A673 (cell line): ENCODE results near the gene ACSL6. TPM values are rescaled to one million over a fixed set of nuclear protein-coding genes. Genes with fewer than 3 reads are reported as not detected.

Experiments
- BruUV-seq: library from RNA; stranded (reverse); fragments of 400-500 nt; replicated peaks from 2 replicates; lab custom pipeline; 2021; lab: Mats Ljungman, UMichigan
- CTCF ChIA-PET: fragments of 300-600 bp; sonication (Branson Sonifier 250); formaldehyde crosslinking; loops from one replicate; lab custom pipeline; 2022; ENCODE audit warnings: antibody characterized with exemption; lab: Charles Lee
- POLR2A ChIA-PET: fragments of 300-600 bp; sonication (Branson Sonifier 250); formaldehyde crosslinking; loops from one replicate; lab custom pipeline; 2022; ENCODE audit warnings: antibody characterized with exemption; ENCODE audit not compliant: low non-redundant PET; lab: Charles Lee
- DNase-seq: peaks from one replicate; pipeline ENCODE4 v3.0.0-alpha.2; 2015; ENCODE audit warnings: low spot score
- H3K27ac ChIP-seq: fragments of 200-600 bp; sonication (generic); 2 replicates; pipeline ENCODE4 v1.5.1; 2016; ENCODE audit warnings: mixed run types, low read depth, mild to moderate bottlenecking, mixed read lengths, antibody characterized with exemption, low read length; ENCODE audit not compliant: poor library complexity, severe bottlenecking
- H3K27me3 ChIP-seq: fragments of 200-600 bp; sonication (generic); replicated peaks from 2 replicates; pipeline ENCODE4 v1.6.1; 2017; ENCODE audit warnings: mixed run types, low read depth, mild to moderate bottlenecking, mixed read lengths, antibody characterized with exemption, low read length; ENCODE audit not compliant: insufficient read depth, poor library complexity
- H3K36me3 ChIP-seq: fragments of 200-600 bp; sonication (generic); 2 replicates; pipeline ENCODE4 v1.6.1; 2016; ENCODE audit warnings: mixed run types, mild to moderate bottlenecking, mixed read lengths, antibody characterized with exemption, low read length; ENCODE audit not compliant: insufficient read depth, poor library complexity, severe bottlenecking
- H3K4me1 ChIP-seq: fragments of 200-600 bp; sonication (generic); 2 replicates; pipeline ENCODE4 v1.6.1; 2017; ENCODE audit warnings: mixed run types, mild to moderate bottlenecking, mixed read lengths, antibody characterized with exemption, low read length; ENCODE audit not compliant: insufficient read depth, poor library complexity, severe bottlenecking
- H3K4me3 ChIP-seq: fragments of 200-600 bp; sonication (generic); 2 replicates; pipeline ENCODE4 v1.5.1; 2016; ENCODE audit warnings: low read depth, mixed run types, mild to moderate bottlenecking, mixed read lengths, low read length; ENCODE audit not compliant: poor library complexity, severe bottlenecking
- H3K9me3 ChIP-seq: fragments of 200-600 bp; sonication (generic); 2 replicates; pipeline ENCODE4 v1.6.1; 2016; ENCODE audit warnings: mixed run types, low read depth, mild to moderate bottlenecking, mixed read lengths, antibody characterized with exemption, low read length; ENCODE audit not compliant: poor library complexity, severe bottlenecking
- EZH2 ChIP-seq: fragments of 200-600 bp; sonication (generic); IDR thresholded peaks from 2 replicates; pipeline ENCODE4 v1.6.1; 2017; ENCODE audit warnings: borderline replicate concordance, low read depth, mild to moderate bottlenecking, mixed read lengths, antibody characterized with exemption, low read length; ENCODE audit not compliant: poor library complexity, severe bottlenecking
- intact Hi-C: fragments of 100-400 bp; cut with micrococcal nuclease; formaldehyde crosslinking; loops from one replicate; pipeline ENCODE4 v1.10.0; 2022; ENCODE audit not compliant: unreplicated experiment
- total RNA-seq: library from RNA; stranded (reverse); gene quantifications from 2 replicates; pipeline ENCODE4 v1.2.3, GENCODE V29; 2021
- TF ChIP-seq, protein P1 (sequence below): fragments of 300-800, 200-600 bp; sonication (generic); conservative IDR thresholded peaks from 2 replicates; pipeline ENCODE4 v1.5.1; 2017; ENCODE audit warnings: low read depth, mild to moderate bottlenecking, antibody characterized with exemption, low read length, moderate library complexity, mixed read lengths

ACSL6 gene
- total RNA-seq, 1 experiment from 2014 or later: not detected

DNA sequence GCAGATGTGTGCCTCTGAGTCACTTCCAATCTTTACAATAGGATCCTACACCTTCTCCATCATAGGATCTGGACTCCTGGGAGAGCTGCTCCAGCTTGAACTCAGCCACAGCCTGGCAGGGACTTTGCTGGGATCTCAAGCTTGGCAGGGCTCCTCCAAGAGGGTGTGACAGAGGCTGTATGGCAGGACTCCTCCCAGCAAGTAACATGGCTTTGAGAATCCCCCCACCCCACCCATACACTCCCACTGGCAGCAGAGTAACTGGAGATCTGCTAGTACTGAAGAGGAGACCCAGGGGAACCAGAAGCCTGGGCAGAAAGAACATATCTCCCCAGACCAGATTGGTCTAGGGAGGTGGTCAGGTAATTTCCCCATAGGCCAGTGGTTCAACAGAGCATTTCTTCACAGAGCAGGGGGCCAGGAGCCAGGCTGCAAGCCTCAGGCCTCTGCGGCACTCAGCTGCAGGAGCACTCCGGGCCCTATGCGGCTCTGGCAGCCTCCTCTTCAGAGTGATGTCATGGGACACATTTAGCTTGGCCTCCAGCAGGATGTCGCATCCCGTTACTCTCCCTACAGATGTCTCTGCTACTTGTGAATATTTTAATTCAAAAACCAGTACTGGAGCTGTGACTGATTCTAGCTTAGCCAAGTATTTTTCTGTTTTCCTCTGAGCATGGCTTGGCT, 1.7 kb upstream of the ACSL6 start:
- no peak overlapping the region for H3K27ac ChIP-seq
- intact Hi-C loops: no loop called here
- TF ChIP-seq, protein P1, sequence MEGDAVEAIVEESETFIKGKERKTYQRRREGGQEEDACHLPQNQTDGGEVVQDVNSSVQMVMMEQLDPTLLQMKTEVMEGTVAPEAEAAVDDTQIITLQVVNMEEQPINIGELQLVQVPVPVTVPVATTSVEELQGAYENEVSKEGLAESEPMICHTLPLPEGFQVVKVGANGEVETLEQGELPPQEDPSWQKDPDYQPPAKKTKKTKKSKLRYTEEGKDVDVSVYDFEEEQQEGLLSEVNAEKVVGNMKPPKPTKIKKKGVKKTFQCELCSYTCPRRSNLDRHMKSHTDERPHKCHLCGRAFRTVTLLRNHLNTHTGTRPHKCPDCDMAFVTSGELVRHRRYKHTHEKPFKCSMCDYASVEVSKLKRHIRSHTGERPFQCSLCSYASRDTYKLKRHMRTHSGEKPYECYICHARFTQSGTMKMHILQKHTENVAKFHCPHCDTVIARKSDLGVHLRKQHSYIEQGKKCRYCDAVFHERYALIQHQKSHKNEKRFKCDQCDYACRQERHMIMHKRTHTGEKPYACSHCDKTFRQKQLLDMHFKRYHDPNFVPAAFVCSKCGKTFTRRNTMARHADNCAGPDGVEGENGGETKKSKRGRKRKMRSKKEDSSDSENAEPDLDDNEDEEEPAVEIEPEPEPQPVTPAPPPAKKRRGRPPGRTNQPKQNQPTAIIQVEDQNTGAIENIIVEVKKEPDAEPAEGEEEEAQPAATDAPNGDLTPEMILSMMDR: no peak
- no peak for TF ChIP-seq EZH2
- POLR2A ChIA-PET: no interaction called here
- CTCF ChIA-PET: no interaction called here
- no TSS peak for BruUV-seq
- peaks cover 57% of the 10 kb centered on the region for H3K27me3 ChIP-seq
- H3K4me3 ChIP-seq: no peak overlapping the region
- H3K36me3 ChIP-seq: no peaks in the 10 kb centered on the region
- DNase-seq: no peak
- H3K4me1 ChIP-seq: peaks cover 4% of the 10 kb centered on the region
- H3K9me3 ChIP-seq: no peaks in the 10 kb centered on the region

DNA sequence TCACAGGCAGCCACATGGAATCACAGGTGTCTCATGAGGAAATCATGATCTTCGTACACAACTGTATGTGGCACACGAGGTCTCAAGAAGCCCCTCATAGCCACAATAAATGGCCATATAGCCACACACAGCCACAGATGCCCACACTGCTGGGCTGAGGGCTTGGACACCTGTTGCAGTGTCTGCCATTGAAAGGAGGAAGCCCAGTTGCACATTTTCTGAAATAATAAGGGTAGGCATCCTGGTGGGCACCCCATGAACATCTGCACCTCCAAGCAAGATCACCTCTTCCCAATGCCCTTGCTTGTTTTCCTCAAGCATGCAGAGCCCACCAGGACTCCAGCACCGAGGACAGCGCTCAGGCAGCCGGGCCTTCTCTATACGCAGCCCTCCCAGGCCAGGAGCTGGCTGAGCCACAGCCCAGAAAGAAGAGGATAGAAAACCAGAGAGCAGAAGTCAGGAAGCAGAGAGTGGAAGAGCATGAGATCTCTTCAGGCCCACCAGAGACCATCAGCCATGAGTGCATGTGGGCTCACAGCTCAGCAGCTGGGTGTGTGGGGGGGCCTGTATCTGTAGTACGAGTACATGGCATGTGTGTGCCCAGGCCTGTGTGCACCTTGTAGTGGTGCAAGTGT, 1.0 kb upstream of the ACSL6 start:
- BruUV-seq: no TSS peak
- no peak for TF ChIP-seq EZH2
- TF ChIP-seq, protein P1: no peak
- Histone ChIP-seq H3K36me3 (no peaks in the 10 kb centered on the region), H3K27ac (no peak overlapping the region), H3K27me3 (peaks cover 50% of the 10 kb centered on the region), H3K4me3 (no peak overlapping the region), H3K4me1 (peaks cover 2% of the 10 kb centered on the region), H3K9me3 (no peaks in the 10 kb centered on the region)
- intact Hi-C loops: no loop called here
- ChIA-PET POLR2A (interaction anchor here (0.7 kb wide), 1 partner anchor 851 kb away, joined by 3 read pairs; no protein-coding TSS in a partner anchor), CTCF (no interaction called here)
- DNase-seq: peak; percentile 65

DNA sequence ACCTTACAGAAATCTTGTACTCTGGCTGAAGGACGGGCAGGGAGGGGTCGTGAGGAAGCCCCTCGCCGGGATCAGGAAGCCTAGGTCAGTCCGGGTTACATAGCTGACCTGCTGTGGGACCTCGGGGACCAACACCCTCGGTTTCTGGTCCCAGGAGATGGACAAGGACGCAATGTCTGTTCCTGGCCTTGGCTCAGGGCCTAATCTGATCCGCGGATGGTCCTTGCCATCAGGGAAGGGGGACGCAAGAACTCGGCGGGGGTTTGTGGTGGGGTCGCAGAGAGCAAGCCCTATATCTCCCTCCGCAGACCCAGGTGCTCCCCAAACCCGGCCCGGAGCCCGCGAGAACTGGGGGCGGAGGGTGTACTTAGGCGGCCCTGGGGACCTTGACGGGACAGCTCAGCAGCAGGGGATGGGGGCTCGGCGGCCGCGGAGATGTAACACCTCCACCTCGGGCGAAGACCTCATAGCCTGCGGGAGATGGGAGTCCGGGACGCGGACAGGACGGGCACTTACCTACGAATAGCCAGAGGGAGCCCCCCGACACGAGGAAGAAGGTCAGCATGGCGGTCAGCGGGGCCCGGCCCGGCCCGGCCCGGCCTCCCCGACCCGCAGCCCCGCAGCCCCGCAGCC, 353 bp downstream of the ACSL6 start:
- Histone ChIP-seq H3K4me3 (peak overlapping the region; percentile 41), H3K9me3 (no peaks in the 10 kb centered on the region), H3K27me3 (peaks cover 38% of the 10 kb centered on the region), H3K36me3 (no peaks in the 10 kb centered on the region), H3K27ac (no peak overlapping the region), H3K4me1 (no peaks in the 10 kb centered on the region)
- CTCF ChIA-PET: no interaction called here
- POLR2A ChIA-PET: no interaction called here
- TF ChIP-seq, protein P1: no peak
- TF ChIP-seq EZH2: no peak
- no peak for DNase-seq
- intact Hi-C loops: no loop called here
- BruUV-seq: no TSS peak
